Peyer's patch (tissue), 4 donors: ENCODE data around the gene PLCH1.

ENCODE experiments used
- POLR2A ChIP-seq, 2 donors: fragments of 450-650 bp; IDR thresholded peaks; one replicate each; pipeline ENCODE4 v1.5.1; 2017; ENCODE audit warnings: antibody characterized with exemption in 2 of 2, mild to moderate bottlenecking in 2 of 2, moderate library complexity in 2 of 2
- TF ChIP-seq, protein P1 (sequence below), 6 experiments: fragments of 450-650 bp in 4 of 6; fragments of 200-600 bp in 2 of 6; sonication (generic) in 1 of 6; IDR thresholded peaks; one replicate each; pipeline ENCODE4 v1.5.1; 2017 to 2019; ENCODE audit warnings: antibody characterized with exemption in 6 of 6, mild to moderate bottlenecking in 3 of 6, moderate library complexity in 1 of 6

DNA sequence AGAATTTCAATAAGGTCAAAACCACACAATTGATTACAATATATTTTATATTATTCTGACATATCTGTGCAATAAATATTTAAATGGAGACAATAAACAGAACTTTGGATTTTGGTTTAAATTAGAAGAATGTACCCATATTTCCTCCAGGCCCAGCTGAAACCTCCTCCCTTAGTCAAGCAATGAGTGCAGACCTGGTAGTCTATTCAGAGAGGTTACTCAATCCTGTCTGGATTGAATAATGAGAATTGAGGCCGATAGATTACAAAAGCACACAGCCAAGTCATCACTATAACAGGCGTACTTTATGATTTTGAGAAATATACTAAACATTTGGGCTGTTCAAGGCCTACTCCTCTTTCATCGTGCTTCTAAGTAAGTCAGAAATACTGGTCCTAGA is 336.9 kb downstream of the PLCH1 start:
- TF ChIP-seq, protein P1, sequence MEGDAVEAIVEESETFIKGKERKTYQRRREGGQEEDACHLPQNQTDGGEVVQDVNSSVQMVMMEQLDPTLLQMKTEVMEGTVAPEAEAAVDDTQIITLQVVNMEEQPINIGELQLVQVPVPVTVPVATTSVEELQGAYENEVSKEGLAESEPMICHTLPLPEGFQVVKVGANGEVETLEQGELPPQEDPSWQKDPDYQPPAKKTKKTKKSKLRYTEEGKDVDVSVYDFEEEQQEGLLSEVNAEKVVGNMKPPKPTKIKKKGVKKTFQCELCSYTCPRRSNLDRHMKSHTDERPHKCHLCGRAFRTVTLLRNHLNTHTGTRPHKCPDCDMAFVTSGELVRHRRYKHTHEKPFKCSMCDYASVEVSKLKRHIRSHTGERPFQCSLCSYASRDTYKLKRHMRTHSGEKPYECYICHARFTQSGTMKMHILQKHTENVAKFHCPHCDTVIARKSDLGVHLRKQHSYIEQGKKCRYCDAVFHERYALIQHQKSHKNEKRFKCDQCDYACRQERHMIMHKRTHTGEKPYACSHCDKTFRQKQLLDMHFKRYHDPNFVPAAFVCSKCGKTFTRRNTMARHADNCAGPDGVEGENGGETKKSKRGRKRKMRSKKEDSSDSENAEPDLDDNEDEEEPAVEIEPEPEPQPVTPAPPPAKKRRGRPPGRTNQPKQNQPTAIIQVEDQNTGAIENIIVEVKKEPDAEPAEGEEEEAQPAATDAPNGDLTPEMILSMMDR (IDR thresholded peaks at IDR 0.05), result no peak
- no peak for TF ChIP-seq POLR2A (IDR thresholded peaks at IDR 0.05)
